ENCODE data around the gene SPCS2. TPM values are rescaled to one million over a fixed set of nuclear protein-coding genes. Genes with fewer than 3 reads are reported as not detected.
A peak's percentile ranks its signal among the peaks of the same experiment; 100 is the strongest.

Gene SPCS2
- polyA plus RNA-seq (ENCODE audit: insufficient read length in 3 of 3) = 100 to 1,000 TPM; 218 to 225 (median 222) TPM
- long read RNA-seq, donor 1, transcript SPCS2-201 (5 exons, 2,708 nt) = major isoform, 86 of 113 reads
- long read RNA-seq, donor 1, partial matches to known transcripts = 16 of 113 reads
- long read RNA-seq, donor 1, other reads (novel, unspliced or antisense) = 5 of 113 reads
- long read RNA-seq, donor 2, transcript SPCS2-205 (2 exons, 265 nt) = minor isoform, 5 of 120 reads
- long read RNA-seq, donor 2, transcript SPCS2-201 (5 exons, 2,708 nt) = major isoform, 115 of 120 reads
- long read RNA-seq, donor 2, partial matches to known transcripts = 0 of 120 reads
- long read RNA-seq, donor 2, other reads (novel, unspliced or antisense) = 0 of 120 reads
- long read RNA-seq, donor 3, transcript SPCS2-201 (5 exons, 2,708 nt) = major isoform, 204 of 242 reads
- long read RNA-seq, donor 3, transcript SPCS2-205 (2 exons, 265 nt) = minor isoform, 6 of 242 reads
- long read RNA-seq, donor 3, partial matches to known transcripts = 28 of 242 reads
- long read RNA-seq, donor 3, other reads (novel, unspliced or antisense) = 0 of 242 reads
- long read RNA-seq, donor 4, transcript SPCS2-201 (5 exons, 2,708 nt) = major isoform, 159 of 198 reads
- long read RNA-seq, donor 4, partial matches to known transcripts = 28 of 198 reads
- long read RNA-seq, donor 4, other reads (novel, unspliced or antisense) = 8 of 198 reads
- long read RNA-seq, donor 5 = 0 reads
- long read RNA-seq, donor 6, transcript SPCS2-205 (2 exons, 265 nt) = minor isoform, 8 of 161 reads
- long read RNA-seq, donor 6, transcript SPCS2-201 (5 exons, 2,708 nt) = major isoform, 123 of 161 reads
- long read RNA-seq, donor 6, partial matches to known transcripts = 21 of 161 reads
- long read RNA-seq, donor 6, other reads (novel, unspliced or antisense) = 6 of 161 reads
- long read RNA-seq, donor 7, transcript SPCS2-205 (2 exons, 265 nt) = minor isoform, 12 of 302 reads
- long read RNA-seq, donor 7, transcript SPCS2-201 (5 exons, 2,708 nt) = major isoform, 178 of 302 reads
- long read RNA-seq, donor 7, partial matches to known transcripts = 94 of 302 reads
- long read RNA-seq, donor 7, other reads (novel, unspliced or antisense) = 13 of 302 reads
- long read RNA-seq, donor 8, transcript SPCS2-205 (2 exons, 265 nt) = minor isoform, 8 of 314 reads
- long read RNA-seq, donor 8, transcript SPCS2-201 (5 exons, 2,708 nt) = major isoform, 240 of 314 reads
- long read RNA-seq, donor 8, partial matches to known transcripts = 45 of 314 reads
- long read RNA-seq, donor 8, other reads (novel, unspliced or antisense) = 17 of 314 reads
- long read RNA-seq, donor 9, transcript SPCS2-201 (5 exons, 2,708 nt) = major isoform, 162 of 193 reads
- long read RNA-seq, donor 9, partial matches to known transcripts = 19 of 193 reads
- long read RNA-seq, donor 9, other reads (novel, unspliced or antisense) = 7 of 193 reads
- long read RNA-seq, donor 10, transcript SPCS2-201 (5 exons, 2,708 nt) = major isoform, 206 of 263 reads
- long read RNA-seq, donor 10, partial matches to known transcripts = 42 of 263 reads
- long read RNA-seq, donor 10, other reads (novel, unspliced or antisense) = 7 of 263 reads
- long read RNA-seq, donor 11, transcript SPCS2-201 (5 exons, 2,708 nt) = major isoform, 157 of 188 reads
- long read RNA-seq, donor 11, partial matches to known transcripts = 26 of 188 reads
- long read RNA-seq, donor 11, other reads (novel, unspliced or antisense) = 0 of 188 reads
- long read RNA-seq, donor 12, transcript SPCS2-201 (5 exons, 2,708 nt) = major isoform, 42 of 45 reads
- long read RNA-seq, donor 12, partial matches to known transcripts = 0 of 45 reads
- long read RNA-seq, donor 12, other reads (novel, unspliced or antisense) = 0 of 45 reads
- long read RNA-seq, donor 13 = 0 reads
- long read RNA-seq, donor 14, transcript SPCS2-201 (5 exons, 2,708 nt) = major isoform, 132 of 160 reads
- long read RNA-seq, donor 14, partial matches to known transcripts = 14 of 160 reads
- long read RNA-seq, donor 14, other reads (novel, unspliced or antisense) = 8 of 160 reads
- long read RNA-seq, donor 15, transcript SPCS2-201 (5 exons, 2,708 nt) = major isoform, 87 of 101 reads
- long read RNA-seq, donor 15, partial matches to known transcripts = 7 of 101 reads
- long read RNA-seq, donor 15, other reads (novel, unspliced or antisense) = 5 of 101 reads
- long read RNA-seq, donor 16, transcript SPCS2-205 (2 exons, 265 nt) = minor isoform, 9 of 683 reads
- long read RNA-seq, donor 16, transcript SPCS2-202 (4 exons, 772 nt) = minor isoform, 5 of 683 reads
- long read RNA-seq, donor 16, transcript SPCS2-201 (5 exons, 2,708 nt) = major isoform, 543 of 683 reads
- long read RNA-seq, donor 16, partial matches to known transcripts = 72 of 683 reads
- long read RNA-seq, donor 16, other reads (novel, unspliced or antisense) = 50 of 683 reads

DNA sequence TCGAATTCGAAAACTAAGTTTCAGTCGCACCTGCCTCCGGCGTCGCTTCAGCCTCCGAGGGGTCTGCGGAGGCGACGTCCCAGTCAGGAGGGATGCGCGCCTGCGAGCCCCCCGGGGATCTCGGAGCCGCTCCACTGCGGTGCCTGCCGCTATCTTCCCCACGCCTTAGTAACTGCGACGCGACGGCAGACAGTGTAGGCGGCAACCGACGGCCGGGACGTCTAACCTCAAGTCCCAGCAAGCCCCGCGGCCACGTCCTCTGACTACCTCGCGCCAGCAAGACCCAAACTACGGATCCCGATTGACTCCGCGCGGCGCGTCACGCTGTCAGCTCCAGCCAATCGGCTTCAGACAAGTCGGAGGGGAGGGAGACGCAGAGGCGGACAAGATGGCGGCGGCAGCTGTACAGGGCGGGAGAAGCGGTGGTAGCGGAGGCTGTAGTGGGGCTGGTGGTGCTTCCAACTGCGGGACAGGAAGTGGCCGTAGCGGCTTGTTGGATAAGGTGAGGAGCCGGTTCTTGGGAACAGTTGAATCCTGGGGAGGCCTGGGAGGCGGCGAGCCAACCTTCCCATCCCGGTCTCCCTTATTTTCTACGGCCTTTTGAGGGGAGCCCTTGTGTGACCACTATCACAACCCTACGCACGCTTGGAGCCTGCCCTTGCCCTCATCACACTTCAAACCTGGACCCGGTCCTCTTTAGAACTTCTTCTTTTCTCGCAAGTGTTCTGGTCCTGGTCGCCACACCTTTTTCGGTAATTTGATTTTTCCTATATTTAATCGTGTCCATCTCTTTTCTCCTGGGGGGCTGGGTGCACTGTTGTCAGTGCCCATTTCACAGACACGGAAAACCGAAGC lies at the start of gene SPCS2, which contains the start of gene XRRA1:
Gene SPCS2, plus strand, starts transcription at position 369 of the 855 bp plus-strand sequence. Its CDS starts 20 bp downstream, at position 389.
Gene XRRA1, minus strand, starts transcription at position 194 of the 855 bp plus-strand sequence. CDS start 8,213 bp downstream, outside the sequence.
- DNase-seq (ENCODE audit: extremely low read depth in 1 of 11, low read depth in 9 of 11, low spot score in 4 of 11) = peak; percentile 84 to 98 (median 95)

DNA sequence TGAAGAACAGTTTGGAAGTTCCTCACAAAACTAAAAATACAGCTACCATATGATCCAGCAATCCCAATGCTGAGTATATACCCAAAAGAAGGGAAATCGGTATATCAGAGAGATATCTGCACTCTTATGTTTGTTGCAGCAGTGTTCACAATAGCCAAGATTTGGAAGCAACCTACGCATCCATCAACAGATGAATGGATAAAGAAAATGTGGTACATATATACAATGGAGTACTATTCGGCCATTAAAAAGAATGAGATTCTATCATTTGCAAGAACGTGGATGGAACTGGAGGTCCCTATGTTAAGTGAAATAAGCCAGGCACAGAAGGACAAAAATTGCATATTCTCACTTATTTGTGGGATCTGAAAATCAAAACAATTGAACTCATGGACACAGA lies 46.7 kb upstream of the SPCS2 start:
- no peak for DNase-seq (ENCODE audit: extremely low read depth in 1 of 11, low read depth in 9 of 11, low spot score in 4 of 11)

DNA sequence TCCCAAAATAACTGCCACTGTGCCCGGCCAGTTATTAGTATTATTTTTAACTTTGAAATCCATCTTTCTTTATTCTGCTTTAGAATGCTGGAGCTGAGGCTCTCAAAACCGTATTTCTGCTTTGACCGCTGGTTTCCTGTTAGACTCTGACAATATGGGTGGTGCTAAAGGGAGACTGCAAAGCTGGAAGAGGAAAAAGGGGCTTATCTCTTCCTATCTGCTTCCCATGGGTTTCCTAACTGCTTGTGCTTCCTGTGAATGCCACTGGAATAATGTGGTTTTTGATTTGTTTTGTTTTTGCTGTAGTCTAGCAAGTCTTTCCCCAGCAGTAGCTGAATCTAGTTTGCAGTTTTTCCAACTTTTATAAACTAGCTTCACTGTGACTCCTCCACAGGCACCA lies 43.7 kb upstream of the SPCS2 start:
- no peak for DNase-seq (ENCODE audit: extremely low read depth in 1 of 11, low read depth in 9 of 11, low spot score in 4 of 11)

DNA sequence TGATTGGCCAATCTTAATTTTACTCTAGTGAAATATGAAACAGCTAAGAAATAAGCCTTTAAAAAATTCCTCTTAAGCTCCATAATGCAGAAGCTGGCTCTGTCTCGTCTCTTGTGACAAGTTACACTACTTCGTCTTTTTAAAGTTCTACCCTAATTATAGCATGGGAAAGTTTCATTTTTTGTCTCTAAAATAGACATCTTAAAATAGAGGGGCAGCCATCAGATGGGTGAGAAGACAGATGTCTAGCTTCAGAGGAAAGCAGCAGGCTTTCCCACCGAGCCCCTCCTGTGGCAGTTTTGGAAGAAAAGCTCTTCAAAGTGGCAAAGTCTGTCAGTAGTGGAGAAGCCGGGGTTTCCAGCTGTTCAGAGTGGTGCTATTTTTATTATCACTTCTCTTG lies 39.7 kb upstream of the SPCS2 start:
- no peak for DNase-seq (ENCODE audit: extremely low read depth in 1 of 11, low read depth in 9 of 11, low spot score in 4 of 11)

DNA sequence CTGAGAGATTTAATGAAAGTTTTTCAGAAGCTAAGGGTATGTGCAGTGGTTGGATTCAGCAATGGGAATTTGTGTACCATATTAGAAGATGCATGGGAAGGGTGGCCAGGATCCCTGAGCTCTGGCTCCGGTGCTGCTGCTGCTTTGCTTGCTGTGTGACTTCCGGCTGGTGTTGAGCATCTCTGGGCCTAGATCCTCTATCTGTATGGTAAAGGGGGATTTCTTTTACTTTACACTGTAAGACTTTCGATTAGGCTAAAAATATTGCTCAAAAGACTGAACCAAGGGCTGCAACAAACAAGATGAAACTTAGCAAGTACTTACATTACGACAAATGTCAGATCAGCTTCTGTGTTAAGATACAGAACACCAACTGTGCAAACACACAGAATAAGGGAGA lies 39.3 kb upstream of the SPCS2 start:
- DNase-seq (ENCODE audit: extremely low read depth in 1 of 11, low read depth in 9 of 11, low spot score in 4 of 11) = no peak

DNA sequence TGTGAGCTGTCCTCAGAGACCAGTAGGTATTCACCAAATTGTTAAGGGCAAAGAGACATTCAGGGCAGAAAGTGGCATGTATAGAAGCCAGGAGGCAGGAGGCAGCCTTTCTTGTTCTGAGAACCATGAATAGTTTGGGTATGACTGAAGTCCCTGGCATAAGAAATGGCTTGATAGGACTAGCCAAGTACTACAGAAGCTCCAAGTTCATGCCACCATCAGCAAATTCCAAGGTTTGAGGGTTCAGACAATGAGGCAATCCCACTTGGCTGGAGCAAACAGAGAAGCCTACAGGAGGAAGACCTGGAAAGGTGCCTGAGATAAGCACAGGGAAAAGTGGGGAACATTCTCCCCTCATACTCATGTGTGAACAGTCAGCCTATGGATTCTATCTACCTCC lies 25.9 kb upstream of the SPCS2 start:
- no peak for DNase-seq (ENCODE audit: extremely low read depth in 1 of 11, low read depth in 9 of 11, low spot score in 4 of 11)

DNA sequence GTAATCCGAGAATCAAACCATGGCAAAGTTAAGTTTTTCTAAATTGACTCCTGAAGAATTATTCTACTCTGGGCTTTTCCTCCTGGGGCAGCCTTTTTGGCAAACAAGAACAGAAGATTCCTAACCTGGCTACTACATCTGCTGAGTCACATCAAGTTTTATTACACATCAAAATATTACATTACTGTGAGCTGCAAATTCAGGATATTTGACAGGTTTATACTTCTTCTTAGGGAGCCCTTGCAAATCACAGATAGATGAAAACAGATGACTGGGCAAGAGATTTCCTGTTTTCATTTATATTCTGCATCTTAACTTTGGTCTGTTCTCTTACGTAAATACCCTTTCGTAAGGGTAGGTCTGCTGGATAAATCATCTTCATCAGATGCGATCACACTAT lies 23.8 kb upstream of the SPCS2 start:
- DNase-seq (ENCODE audit: extremely low read depth in 1 of 11, low read depth in 9 of 11, low spot score in 4 of 11) = no peak

DNA sequence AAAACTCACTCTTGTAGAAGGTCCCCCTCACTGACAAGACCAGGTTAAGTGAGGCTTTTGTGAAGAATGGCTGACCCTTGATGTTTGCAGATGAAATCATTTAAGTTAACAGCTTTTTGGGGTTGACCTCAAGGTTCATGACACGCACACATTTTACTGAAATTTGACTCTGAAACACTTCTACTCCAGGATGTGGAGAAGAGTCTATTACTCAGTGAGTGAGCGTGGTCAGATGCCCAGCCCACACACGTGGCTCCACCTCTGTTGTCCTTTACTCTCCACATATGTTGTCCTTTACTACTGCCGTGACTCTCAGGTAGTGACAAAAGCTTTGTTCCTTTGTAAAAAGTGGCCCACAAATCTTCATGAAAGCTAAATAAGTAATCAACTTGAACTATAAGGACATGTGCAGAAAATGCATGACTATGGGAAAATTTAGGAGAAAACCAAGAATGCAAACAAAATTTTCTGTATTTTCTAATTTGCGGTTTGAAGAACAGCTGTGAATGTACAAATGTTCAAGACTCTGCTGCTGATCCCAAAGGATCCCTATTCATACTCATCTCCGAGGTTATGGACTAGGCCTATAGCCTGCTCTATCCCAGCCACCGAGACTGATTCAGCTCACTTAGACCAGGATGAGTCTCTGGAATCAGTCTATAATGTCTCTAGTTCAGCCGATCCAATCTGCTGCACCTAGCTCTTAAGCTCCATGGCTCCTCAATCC lies 22.6 kb upstream of the SPCS2 start:
- DNase-seq (ENCODE audit: extremely low read depth in 1 of 11, low read depth in 9 of 11, low spot score in 4 of 11) = no peak

DNA sequence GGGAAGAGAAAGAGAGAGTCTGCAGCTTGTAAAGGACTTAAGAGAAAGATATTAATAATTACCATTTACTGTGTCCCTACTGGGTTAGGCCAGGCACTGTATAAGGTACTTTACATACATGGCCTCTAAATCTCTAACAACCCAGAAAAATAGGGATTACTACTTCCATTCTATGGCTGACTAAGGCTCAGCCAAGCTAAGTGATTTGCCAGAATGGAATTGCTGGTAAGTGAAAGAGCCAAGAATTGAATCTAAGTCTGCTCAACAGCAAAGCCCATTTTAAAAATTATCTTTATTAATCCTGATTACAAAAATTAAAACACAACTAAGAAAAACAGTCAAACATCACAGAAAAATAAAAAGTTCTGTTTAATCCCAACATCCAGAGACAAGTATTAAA lies 21.6 kb upstream of the SPCS2 start:
- DNase-seq (ENCODE audit: extremely low read depth in 1 of 11, low read depth in 9 of 11, low spot score in 4 of 11) = no peak

DNA sequence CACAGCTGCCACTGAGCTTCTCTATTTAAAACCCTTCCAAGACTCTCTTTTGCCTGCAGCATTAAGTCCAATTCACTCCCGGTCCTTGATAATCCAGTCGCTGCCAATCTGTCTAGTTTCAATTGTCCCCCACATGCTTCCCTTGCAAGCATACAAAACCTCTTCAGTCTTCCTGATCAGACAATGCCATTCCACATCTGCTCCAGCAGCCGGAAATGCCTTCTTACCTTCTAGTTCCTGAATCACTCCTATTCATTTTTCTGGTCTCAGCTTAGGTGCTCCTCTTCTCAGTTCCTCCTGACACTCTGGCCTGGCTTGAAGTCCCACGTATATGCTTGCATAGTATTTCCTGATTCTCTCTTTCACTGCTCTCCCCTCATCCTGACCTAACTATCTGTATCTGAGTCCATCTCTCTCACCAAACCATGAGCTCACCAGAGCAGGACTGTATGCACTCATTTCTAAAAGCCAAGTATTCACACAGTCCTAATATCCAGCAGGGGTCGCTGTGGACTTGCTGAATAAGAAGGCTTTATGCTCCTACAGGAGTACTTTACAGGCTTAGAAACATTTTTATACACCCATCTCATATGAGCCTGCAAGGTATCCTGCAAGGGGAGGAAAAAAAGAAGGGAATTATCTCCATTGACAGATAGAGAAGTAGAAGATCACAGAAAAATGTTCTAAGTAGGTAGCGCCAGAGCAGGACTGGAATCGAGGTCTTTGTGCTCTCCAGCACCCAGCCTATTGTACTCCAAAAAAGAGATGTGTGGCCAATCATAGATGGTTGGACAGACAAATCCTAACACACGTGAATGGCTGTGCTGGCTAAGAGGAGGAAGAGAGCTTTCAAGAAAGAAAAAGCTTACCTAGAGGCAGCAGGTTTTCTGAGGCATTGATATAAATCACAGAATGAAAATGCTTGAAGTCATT lies 19.4 kb upstream of the SPCS2 start:
- DNase-seq (ENCODE audit: extremely low read depth in 1 of 11, low read depth in 9 of 11, low spot score in 4 of 11) = peak; percentile 60 to 91 (median 76)

DNA sequence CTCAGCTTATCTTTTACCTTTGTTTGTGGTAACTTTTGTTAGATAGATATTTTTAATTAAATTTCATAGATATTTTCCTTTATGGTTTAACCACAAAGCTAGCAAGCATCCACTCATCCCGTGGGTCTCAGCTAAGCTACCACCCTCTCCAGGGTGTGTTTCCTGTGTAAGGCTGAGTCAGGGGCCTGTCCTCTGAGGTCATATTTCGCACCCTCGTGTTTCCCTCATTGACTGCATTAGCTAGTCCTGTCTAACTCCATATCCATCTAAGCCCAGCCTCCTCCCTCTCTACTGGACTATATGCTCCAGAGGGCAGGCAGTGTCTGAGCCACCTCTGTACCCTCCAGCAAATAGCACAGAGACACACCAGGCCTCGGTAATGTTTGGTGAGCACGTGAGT lies 16.9 kb upstream of the SPCS2 start:
- no peak for DNase-seq (ENCODE audit: extremely low read depth in 1 of 11, low read depth in 9 of 11, low spot score in 4 of 11)

DNA sequence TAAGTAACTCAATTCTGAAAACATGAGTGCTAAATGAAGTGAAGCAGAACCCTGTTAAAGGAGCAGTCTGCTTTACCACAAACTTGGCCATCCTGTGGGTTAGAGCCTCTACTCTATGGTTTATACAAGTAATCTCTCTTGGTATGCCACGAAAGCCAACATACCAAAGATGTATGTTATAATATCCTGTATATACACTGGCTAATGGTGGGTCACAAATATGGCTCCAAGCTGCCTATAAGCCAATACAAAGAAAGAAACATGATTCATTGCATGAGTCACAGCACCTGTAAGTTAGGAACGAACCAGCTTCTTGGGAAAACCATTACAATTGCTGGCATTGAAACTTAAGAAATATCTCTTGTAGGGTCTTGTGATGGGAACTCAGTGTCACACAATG lies 16.3 kb upstream of the SPCS2 start:
- DNase-seq (ENCODE audit: extremely low read depth in 1 of 11, low read depth in 9 of 11, low spot score in 4 of 11) = no peak

DNA sequence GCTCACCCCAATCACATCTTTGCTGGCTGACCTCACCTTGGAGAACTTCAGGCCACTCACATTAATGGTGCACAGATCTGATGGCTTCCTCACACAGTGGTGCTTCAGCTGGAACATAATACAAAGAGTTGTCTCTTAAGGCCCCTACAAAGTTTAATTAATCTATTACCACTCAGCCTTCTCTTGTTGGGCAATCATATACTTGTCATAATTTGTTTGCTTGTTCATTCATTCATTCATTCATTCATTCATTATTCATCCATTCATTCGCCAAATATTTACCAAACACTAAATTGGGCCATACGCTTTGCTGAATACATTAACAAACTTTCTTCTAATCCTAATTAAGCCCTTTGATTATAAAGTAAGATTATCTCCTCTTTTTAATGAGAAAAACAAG lies 15.3 kb upstream of the SPCS2 start:
- no peak for DNase-seq (ENCODE audit: extremely low read depth in 1 of 11, low read depth in 9 of 11, low spot score in 4 of 11)

DNA sequence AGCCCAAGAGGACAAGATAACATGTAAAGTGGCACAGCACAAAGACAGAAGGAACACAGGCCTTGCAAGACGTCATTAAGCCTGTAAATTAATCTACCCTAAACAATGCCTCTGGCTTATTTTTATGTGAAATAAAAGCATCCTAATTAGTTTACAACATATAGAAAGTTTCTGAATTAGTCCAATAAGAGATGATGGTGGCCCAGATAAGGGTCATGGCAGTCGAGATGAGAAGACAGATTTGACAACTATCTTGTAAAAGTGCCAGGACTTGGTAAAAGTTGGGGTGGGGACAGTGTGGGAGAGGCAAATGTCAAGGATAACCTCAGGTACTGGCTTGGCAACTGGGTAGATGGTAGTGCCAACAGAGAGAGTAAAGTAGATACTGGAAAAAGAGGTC lies 13.8 kb upstream of the SPCS2 start:
- no peak for DNase-seq (ENCODE audit: extremely low read depth in 1 of 11, low read depth in 9 of 11, low spot score in 4 of 11)
